SK-N-MC (cell line): ENCODE data around the gene CDH11.

Experiments used
- DNase-seq: peaks from one replicate; pipeline ENCODE4 v3.0.0-alpha.2; 2011; ENCODE audit warnings: low read depth, low spot score
- H3K27ac ChIP-seq: fragments of 200-600 bp; sonication (generic); 2 replicates; pipeline ENCODE4 v1.5.1; 2016; ENCODE audit warnings: mixed run types
- H3K36me3 ChIP-seq: fragments of 200-600 bp; sonication (generic); 2 replicates; pipeline ENCODE4 v1.6.1; 2017; ENCODE audit warnings: antibody characterized with exemption, low read length, mixed read lengths; ENCODE audit not compliant: insufficient read depth
- H3K4me3 ChIP-seq: fragments of 200-600 bp; sonication (generic); 2 replicates; pipeline ENCODE4 v1.5.1; 2016
- H3K9ac ChIP-seq: fragments of 200-600 bp; sonication (generic); 2 replicates; pipeline ENCODE4 v1.8.0; 2017; ENCODE audit warnings: mixed run types, mixed read lengths; ENCODE audit not compliant: insufficient read length
- H3K9me3 ChIP-seq: fragments of 200-600 bp; sonication (generic); 2 replicates; pipeline ENCODE4 v1.6.1; 2017; ENCODE audit warnings: low read depth, mild to moderate bottlenecking, antibody characterized with exemption, low read length, moderate library complexity, mixed read lengths
- EZH2 ChIP-seq: fragments of 200-600 bp; sonication (generic); IDR thresholded peaks from one replicate; pipeline ENCODE4 v1.6.1; 2017; ENCODE audit warnings: antibody characterized with exemption
- FOXP2 ChIP-seq: optimal IDR thresholded peaks from 2 replicates; pipeline ENCODE3; 2011; ENCODE audit warnings: mild to moderate bottlenecking, moderate library complexity; ENCODE audit not compliant: insufficient read depth; ENCODE audit errors: extremely low read length, control extremely low read depth
- POLR2AphosphoS5 ChIP-seq: IDR thresholded peaks from 2 replicates; pipeline ENCODE4 v1.6.1; 2012; ENCODE audit warnings: mild to moderate bottlenecking, low read depth, low read length, borderline replicate concordance

CDH11 gene

GRCh38 chr16:65070831-65071432 lies 50.9 kb downstream of the CDH11 start:
- DNase-seq, result no peak
- H3K27ac ChIP-seq, result peak overlapping the region; percentile 84

GRCh38 chr16:65069766-65070165 lies 52.1 kb downstream of the CDH11 start:
- TF ChIP-seq POLR2AphosphoS5 (no peak), EZH2 (no peak), FOXP2 (no peak)
- H3K9me3 ChIP-seq, result no peaks in the 10 kb centered on the region
- no peak overlapping the region for H3K4me3 ChIP-seq
- no peak for DNase-seq
- H3K9ac ChIP-seq, result no peak overlapping the region
- H3K36me3 ChIP-seq, result peaks cover 40% of the 10 kb centered on the region
- peak overlapping the region; percentile 84; the same call in 1 of the 2 replicates for H3K27ac ChIP-seq

More at GRCh38 chr16:65070831-65071432, 50.9 kb downstream of the CDH11 start:
- peaks cover 40% of the 10 kb centered on the region for H3K36me3 ChIP-seq
- TF ChIP-seq FOXP2 (no peak), POLR2AphosphoS5 (no peak), EZH2 (no peak)
- H3K9ac ChIP-seq, result no peak overlapping the region
- no peak overlapping the region for H3K4me3 ChIP-seq
- H3K9me3 ChIP-seq, result no peaks in the 10 kb centered on the region

DNA sequence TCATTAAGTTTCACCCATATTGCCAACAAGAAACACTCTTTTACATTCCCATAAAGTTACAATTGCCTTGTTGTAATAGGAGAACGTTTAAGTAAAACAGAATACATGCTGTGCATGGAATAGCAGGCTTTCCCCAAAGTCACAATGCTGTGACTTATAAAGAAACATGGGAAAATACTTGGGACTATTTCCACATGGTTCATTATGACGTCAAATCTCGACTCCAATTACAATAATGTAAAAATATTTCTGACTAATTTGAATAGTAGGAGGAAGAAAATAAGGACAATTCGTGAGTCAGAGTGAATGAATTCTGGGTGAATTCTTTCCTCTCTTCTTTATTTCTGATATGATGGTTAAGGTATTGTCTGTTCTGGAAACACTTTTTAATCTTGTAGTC lies 52.8 kb downstream of the CDH11 start:
- Histone ChIP-seq H3K4me3 (no peak overlapping the region), H3K9ac (no peak overlapping the region), H3K9me3 (no peaks in the 10 kb centered on the region), H3K27ac (peak overlapping the region; percentile 84), H3K36me3 (peaks cover 47% of the 10 kb centered on the region)
- TF ChIP-seq EZH2, result no peak
- no peak for TF ChIP-seq FOXP2
- TF ChIP-seq POLR2AphosphoS5, result no peak
- peak; percentile 35 for DNase-seq

GRCh38 chr16:65068151-65068740 lies 53.6 kb downstream of the CDH11 start:
- H3K36me3 ChIP-seq, result peaks cover 51% of the 10 kb centered on the region
- H3K27ac ChIP-seq, result peak overlapping the region; percentile 84
- TF ChIP-seq FOXP2 (no peak), EZH2 (no peak), POLR2AphosphoS5 (no peak)
- no peak overlapping the region for H3K4me3 ChIP-seq
- H3K9ac ChIP-seq, result peak overlapping the region; percentile 45
- DNase-seq, result no peak
- H3K9me3 ChIP-seq, result no peaks in the 10 kb centered on the region

DNA sequence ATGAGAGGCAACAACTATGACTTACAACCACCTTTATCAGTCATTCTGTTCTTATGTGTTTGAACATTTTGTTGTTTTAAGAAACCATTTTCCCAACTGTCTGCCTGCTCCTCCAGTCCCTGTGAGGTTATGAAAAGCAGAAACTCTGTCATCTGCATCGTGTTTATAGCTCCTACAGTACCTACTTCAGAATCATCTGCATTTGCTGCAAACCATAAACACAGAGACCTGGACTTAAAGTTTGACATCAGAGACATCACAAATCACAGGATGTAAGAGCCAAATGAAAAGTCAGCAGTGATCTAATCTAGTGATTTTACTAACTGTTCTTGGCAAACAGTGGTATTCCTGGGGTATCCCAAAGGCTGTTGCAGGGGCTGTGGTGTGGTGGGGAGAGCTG lies 55.2 kb downstream of the CDH11 start:
- Histone ChIP-seq H3K27ac (peak overlapping the region; percentile 54; the same call in 1 of the 2 replicates), H3K36me3 (peaks cover 49% of the 10 kb centered on the region), H3K9ac (no peak overlapping the region), H3K4me3 (no peak overlapping the region), H3K9me3 (no peaks in the 10 kb centered on the region)
- TF ChIP-seq POLR2AphosphoS5 (no peak), EZH2 (no peak), FOXP2 (no peak)
- no peak for DNase-seq

DNA sequence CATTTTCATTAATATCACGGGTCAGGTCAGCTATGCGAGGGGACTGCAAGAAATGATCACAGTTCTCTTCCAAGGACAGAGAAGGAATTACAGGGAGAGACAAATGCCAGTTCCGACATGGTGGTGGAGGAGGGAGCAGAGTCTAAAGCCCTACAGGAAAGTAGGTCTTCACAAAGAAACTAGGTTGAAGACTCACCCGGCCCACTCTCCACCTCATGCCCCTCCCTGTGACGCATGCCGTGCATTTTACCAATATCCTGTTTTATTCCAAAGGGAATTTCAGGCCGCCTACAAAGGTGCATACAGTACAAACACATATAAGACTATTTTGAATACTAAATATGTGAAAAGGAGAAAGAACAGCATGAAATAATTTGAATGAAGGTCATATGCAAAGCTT lies 56.8 kb downstream of the CDH11 start:
- no peak for DNase-seq
- peaks cover 49% of the 10 kb centered on the region for H3K36me3 ChIP-seq
- TF ChIP-seq FOXP2, result no peak
- no peak for TF ChIP-seq EZH2
- no peak for TF ChIP-seq POLR2AphosphoS5
- H3K9ac ChIP-seq, result no peak overlapping the region
- H3K27ac ChIP-seq, result no peak overlapping the region
- H3K4me3 ChIP-seq, result no peak overlapping the region
- no peaks in the 10 kb centered on the region for H3K9me3 ChIP-seq

- no peak for DNase-seq
- Histone ChIP-seq H3K9ac (no peak overlapping the region), H3K4me3 (no peak overlapping the region), H3K36me3 (peaks cover 56% of the 10 kb centered on the region), H3K9me3 (no peaks in the 10 kb centered on the region), H3K27ac (no peak overlapping the region)
- TF ChIP-seq FOXP2, result no peak
- no peak for TF ChIP-seq EZH2
- TF ChIP-seq POLR2AphosphoS5, result no peak
Observed at GRCh38 chr16:65064131-65064530, 57.7 kb downstream of the CDH11 start.

DNA sequence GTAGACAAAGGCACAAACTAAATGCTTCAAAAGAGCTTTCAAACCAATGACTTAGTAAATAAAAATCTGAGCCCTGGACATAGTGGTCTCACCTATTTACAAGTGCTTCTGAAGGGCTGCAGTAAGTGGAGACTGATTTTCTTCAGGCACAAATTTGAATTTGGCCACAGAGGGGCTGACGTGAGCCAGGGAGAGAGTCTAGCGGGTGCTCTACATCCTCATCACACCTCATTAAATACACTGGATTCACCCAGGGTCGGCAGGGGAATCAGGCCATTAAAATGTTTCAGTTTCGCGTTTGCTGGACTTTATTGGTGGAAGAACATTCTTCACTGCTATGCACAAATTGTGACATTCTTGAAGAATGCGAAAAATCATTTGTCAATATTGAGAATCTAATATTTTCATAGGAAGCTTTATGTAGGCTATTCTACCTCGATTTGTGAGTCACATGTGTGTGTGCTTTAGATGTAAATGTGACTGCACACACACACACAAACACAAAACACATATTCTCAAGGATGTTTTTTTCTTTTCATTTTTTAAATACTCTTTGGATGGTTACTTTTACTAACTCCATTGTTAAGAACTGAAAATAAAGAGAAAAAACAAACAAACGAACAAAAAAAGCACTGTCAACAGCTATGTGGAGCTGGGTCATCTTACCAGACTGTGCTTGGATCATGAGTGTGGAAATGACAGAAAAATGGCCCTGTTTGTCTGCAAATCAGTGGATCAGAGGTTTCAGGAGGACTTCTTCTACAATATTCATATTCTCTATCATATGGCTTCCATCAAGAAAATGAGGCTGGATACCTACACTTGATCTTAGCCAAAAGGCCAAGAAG lies 58.9 kb downstream of the CDH11 start:
- Histone ChIP-seq H3K9ac (no peak overlapping the region), H3K4me3 (no peak overlapping the region), H3K36me3 (peaks cover 66% of the 10 kb centered on the region), H3K27ac (peak overlapping the region; percentile 25; the same call in 1 of the 2 replicates), H3K9me3 (no peaks in the 10 kb centered on the region)
- TF ChIP-seq EZH2 (no peak), FOXP2 (no peak), POLR2AphosphoS5 (no peak)
- DNase-seq, result no peak
